Rectal smooth muscle tissue (tissue), 1 donor: ENCODE measurements around the gene SCP2.

Source experiments
- H3K27ac ChIP-seq: one replicate; pipeline ENCODE4 v1.7.0; 2013; ENCODE audit warnings: low read depth, low read length, inconsistent platforms
- H3K27me3 ChIP-seq: one replicate; pipeline ENCODE4 v1.7.0; 2013; ENCODE audit warnings: low read length; ENCODE audit not compliant: control insufficient read depth, insufficient read depth
- H3K36me3 ChIP-seq: one replicate; pipeline ENCODE4 v1.7.0; 2013; ENCODE audit warnings: low read length; ENCODE audit not compliant: control insufficient read depth, insufficient read depth
- H3K4me1 ChIP-seq: one replicate; pipeline ENCODE4 v1.7.0; 2013; ENCODE audit warnings: low read length; ENCODE audit not compliant: control insufficient read depth, insufficient read depth
- H3K4me3 ChIP-seq: one replicate; pipeline ENCODE4 v1.7.0; 2013; ENCODE audit warnings: low read length
- H3K9ac ChIP-seq: one replicate; pipeline ENCODE4 v1.7.0; 2013; ENCODE audit warnings: low read length

The SCP2 gene

DNA sequence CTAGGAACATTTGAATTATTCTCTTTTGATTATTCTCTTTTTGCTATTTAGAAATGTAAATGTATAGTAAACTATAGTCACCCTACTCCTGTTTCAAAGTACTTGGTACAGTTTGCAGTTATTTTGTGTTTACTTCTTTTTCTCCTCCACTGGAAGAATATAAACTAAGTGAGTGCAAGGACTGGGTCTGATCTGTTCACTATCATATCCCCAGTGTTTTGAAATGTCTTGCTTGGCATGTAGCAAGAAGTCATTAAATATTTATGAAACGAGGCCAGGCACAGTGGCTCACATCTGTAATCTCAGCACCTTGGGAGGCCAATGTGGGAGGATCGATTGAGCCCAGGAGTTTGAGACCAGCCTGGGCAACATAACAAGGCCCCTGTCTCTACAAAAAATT lies 99.2 kb downstream of the SCP2 start:
- Histone ChIP-seq H3K9ac (no peak overlapping the region), H3K36me3 (peaks cover 4% of the 10 kb centered on the region), H3K27me3 (no peaks in the 10 kb centered on the region), H3K4me1 (peaks cover 3% of the 10 kb centered on the region), H3K27ac (peak overlapping the region; percentile 39), H3K4me3 (no peak overlapping the region)

DNA sequence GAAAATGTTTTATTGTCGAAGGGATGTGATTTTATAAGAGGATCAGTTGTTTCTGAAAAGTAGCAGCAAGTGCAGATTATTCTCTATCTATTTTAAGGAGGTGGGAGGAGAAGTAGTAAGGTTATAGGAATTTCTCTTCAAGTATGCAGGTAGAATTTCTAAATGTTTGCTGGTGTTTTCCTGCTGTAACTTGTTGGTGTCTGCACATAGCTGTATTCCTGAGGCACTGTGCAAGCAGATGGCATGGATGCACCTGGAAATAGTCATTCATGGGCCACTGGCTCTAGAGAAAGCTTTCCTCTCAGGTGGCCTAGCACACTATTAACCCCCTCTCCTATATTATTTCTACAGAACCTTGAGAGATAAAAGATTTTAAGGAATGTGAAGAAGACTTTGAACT lies 104.7 kb downstream of the SCP2 start:
- H3K27ac ChIP-seq = no peak overlapping the region
- no peaks in the 10 kb centered on the region for H3K4me1 ChIP-seq
- no peaks in the 10 kb centered on the region for H3K27me3 ChIP-seq
- no peak overlapping the region for H3K4me3 ChIP-seq
- H3K9ac ChIP-seq = no peak overlapping the region
- peaks cover 10% of the 10 kb centered on the region for H3K36me3 ChIP-seq

DNA sequence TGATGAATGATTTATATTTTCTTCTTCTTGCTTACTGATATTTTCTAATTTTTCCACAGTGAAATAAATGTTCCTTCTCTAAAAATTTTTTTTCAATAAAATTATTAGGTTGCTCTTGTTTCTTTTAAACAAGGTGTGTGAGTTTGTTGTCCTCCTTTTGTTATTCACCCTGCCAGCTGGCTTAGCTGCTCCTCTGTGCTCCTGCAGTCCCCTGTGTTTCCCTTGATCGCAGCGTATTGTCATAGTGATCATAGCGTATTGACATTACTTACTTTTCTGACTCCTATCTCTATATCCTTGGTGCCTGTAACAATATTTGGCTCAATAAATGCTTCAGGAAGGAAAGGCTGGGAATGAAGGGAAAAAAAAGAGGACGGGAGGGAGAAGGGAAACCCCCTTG lies 110.1 kb downstream of the SCP2 start:
- Histone ChIP-seq H3K27me3 (no peaks in the 10 kb centered on the region), H3K27ac (no peak overlapping the region), H3K9ac (no peak overlapping the region), H3K4me3 (no peak overlapping the region), H3K4me1 (no peaks in the 10 kb centered on the region), H3K36me3 (peaks cover 17% of the 10 kb centered on the region)

DNA sequence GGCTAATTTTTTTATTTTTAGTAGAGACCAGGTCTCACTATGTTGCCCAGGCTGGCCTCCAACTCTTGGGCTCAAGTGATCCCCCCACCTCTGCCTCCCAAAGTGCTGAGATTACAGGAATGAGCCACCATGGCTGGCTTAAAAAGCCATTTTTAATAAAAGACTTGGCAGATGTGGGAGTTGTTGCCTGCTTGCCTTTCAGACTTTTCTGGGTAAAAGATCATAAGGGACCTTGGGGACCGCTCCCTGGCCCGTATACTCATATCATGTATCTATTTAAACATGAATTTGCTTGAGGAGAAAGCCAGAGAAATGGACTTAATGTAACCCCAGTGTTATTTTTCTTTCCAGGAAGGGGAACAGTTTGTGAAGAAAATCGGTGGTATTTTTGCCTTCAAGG lies 111.5 kb downstream of the SCP2 start:
- no peaks in the 10 kb centered on the region for H3K4me1 ChIP-seq
- H3K4me3 ChIP-seq = no peak overlapping the region
- no peaks in the 10 kb centered on the region for H3K27me3 ChIP-seq
- H3K36me3 ChIP-seq = peaks cover 13% of the 10 kb centered on the region
- H3K27ac ChIP-seq = no peak overlapping the region
- H3K9ac ChIP-seq = no peak overlapping the region

DNA sequence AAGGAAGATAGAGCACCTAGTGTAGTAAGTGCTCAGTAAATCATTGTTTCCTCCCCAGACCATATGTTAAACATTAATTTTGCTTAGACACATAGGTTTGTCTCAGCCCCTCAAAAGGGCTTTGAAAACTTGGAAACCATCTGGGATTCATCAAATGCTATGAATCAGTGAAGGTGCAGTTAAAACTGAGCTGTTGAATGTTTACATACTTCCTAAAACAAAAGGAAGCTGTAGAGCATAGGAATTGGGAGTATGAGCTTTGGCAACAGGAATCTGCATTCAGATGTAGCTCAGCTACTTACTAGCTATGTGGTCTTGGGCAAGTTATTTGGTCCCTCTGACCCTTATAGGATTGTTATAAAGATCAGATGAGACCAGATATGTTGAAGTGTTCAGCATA lies 116.2 kb downstream of the SCP2 start:
- H3K4me1 ChIP-seq = peaks cover 12% of the 10 kb centered on the region
- no peak overlapping the region for H3K27ac ChIP-seq
- no peaks in the 10 kb centered on the region for H3K27me3 ChIP-seq
- H3K9ac ChIP-seq = no peak overlapping the region
- H3K36me3 ChIP-seq = peaks cover 16% of the 10 kb centered on the region
- H3K4me3 ChIP-seq = no peak overlapping the region

DNA sequence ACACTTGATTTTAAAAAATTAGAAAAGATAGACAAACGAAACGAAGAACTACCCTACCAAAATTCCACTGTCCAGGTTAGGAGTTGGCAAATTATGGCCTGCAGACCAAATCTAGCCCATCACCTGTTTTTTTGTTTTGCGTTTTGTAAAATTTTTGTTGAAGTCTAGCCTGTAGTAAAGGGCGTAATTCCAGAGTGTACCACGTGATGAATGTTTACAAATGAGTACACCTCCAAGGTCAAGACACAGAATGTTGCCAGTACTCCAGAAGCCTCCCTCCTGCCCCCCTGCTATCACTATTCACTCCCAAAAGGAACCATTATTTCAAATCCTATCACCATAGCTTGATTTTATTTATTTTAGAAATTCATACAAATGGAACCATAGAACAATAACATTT lies 117.8 kb downstream of the SCP2 start:
- peaks cover 9% of the 10 kb centered on the region for H3K36me3 ChIP-seq
- no peak overlapping the region for H3K4me3 ChIP-seq
- no peaks in the 10 kb centered on the region for H3K27me3 ChIP-seq
- H3K9ac ChIP-seq = no peak overlapping the region
- peaks cover 25% of the 10 kb centered on the region for H3K4me1 ChIP-seq
- H3K27ac ChIP-seq = no peak overlapping the region

DNA sequence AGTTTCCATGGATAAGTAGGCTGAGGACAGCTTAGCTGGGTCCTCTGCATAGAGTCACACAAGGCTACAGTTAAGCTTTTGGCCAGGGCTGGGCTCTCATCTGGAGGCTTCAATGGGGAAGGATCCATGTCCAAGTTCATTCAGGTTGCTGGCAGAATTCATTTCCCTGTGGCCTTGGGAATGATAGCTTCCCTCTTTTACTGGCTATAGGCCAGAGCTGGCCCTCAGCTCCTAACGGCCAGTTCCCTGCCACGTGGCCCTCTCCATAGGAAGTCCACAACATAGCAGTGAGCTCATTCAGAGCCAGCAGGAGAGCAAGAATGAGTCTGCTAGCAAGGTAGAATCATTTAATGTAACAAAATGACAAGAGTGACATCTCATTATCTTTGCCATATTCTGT lies 119.9 kb downstream of the SCP2 start:
- no peaks in the 10 kb centered on the region for H3K27me3 ChIP-seq
- peaks cover 12% of the 10 kb centered on the region for H3K36me3 ChIP-seq
- H3K4me3 ChIP-seq = no peak overlapping the region
- no peak overlapping the region for H3K27ac ChIP-seq
- H3K4me1 ChIP-seq = peaks cover 27% of the 10 kb centered on the region
- no peak overlapping the region for H3K9ac ChIP-seq

DNA sequence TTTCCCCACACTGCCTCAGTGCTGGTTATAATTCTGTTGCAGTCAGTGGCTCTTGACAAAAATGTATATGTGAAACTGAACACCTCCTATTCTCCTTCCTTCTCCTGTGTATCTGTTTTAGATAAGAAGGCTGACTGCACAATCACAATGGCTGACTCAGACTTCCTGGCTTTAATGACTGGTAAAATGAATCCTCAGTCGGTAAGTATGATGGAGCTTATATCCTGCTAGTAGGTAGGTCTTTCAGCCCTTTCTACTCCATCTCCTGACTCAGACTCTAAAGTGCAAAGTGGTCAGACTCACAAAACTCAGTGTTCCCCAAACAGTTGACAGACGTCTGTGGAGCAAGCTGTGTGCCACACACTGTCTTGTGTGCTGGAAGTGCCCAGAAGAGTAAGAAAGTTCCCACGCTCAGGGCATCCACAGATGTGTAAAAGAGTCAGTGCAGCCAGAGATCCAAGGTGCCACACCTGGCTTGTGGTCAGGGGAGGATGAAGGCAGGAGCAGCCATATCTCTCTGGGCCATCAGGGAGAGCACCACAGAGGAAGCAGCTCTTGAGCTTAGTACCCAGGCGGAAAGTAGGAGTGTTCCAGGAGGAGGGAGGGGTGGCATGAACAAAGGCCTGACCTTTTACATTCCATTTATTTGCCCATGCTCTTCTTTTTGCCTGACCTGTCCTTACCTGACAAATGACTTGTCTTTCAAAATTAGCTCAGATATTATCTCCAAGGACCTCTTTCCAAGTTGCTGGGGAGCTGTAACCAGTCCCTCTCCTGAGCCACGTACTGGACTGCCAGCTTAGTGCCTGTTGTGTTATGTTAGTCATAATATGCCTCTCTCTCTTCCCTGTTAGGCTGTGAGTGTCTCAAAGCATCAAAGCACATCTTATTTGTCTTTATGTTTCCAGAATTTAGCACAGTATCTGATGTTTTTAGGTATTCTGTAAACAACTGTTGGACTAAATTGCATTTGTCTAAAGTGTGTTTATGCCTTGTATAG lies 121.0 kb downstream of the SCP2 start:
- H3K27me3 ChIP-seq = no peaks in the 10 kb centered on the region
- H3K4me1 ChIP-seq = peaks cover 27% of the 10 kb centered on the region
- H3K27ac ChIP-seq = no peak overlapping the region
- H3K9ac ChIP-seq = no peak overlapping the region
- H3K36me3 ChIP-seq = peaks cover 12% of the 10 kb centered on the region
- H3K4me3 ChIP-seq = no peak overlapping the region

DNA sequence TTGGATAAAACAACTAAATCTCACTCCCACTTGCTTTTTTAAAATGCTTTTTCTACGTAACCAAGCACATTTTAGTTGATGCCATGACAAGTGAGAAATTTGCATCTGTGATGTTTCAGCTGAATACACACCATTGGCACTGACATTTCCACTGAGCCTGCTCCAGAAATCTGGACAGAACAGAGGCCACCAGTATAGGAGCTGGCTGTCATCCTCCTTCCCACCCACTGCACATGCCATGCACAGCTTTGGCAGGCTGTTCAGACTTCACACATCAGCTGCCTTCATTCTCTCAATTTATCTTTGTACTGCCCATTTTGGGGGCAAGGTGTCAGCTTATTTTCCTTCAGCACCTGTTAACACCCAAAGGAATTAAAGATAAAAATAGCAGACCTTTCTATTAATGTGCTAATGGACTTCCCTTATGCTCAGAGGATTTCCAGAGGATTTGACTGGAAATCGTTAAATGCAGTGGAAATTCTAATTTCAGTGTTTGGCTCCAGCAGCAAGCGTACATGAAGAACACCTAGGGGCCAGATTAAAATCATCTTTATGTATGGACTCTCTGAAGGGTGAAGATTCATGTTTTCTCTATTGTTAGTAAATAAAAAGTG lies 122.0 kb downstream of the SCP2 start:
- Histone ChIP-seq H3K36me3 (peaks cover 12% of the 10 kb centered on the region), H3K9ac (no peak overlapping the region), H3K4me1 (peaks cover 27% of the 10 kb centered on the region), H3K27me3 (no peaks in the 10 kb centered on the region), H3K4me3 (no peak overlapping the region), H3K27ac (no peak overlapping the region)

DNA sequence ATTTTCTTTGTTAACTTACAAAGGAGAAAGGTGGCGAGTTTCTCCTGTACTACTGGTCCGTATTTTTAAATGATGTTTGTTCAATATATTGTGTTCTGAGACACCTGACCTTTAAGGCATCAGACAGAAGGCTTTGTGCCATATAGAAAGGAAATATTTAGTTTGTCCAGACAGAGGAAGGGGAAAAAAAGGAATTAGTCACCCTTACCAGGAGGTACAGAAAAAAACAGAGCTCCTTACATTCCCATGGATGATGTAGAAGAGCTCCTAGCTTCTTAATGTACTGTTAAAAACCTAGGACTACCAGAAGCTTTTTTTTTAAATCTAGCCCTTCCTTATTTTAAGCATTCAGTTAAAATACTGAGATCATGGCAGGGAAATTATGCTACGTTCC lies 122.5 kb downstream of the SCP2 start:
- no peak overlapping the region for H3K4me3 ChIP-seq
- H3K27me3 ChIP-seq = no peaks in the 10 kb centered on the region
- peaks cover 27% of the 10 kb centered on the region for H3K4me1 ChIP-seq
- no peak overlapping the region for H3K9ac ChIP-seq
- H3K27ac ChIP-seq = no peak overlapping the region
- peaks cover 12% of the 10 kb centered on the region for H3K36me3 ChIP-seq

DNA sequence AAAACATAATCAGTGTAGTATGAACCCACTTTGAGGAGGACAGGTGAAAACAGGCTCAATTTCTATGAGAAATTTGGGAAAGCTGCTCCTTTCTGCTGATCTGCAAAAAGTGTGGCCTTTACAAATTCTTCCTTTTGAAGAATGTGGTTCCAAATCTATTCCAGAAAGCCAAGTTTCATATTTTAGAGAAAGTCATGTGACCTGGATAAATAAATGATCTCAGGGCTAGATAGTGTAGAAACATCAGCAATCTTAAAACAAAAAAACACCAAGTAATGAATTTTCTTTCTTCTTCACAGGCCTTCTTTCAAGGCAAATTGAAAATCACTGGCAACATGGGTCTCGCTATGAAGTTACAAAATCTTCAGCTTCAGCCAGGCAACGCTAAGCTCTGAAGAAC lies 123.2 kb downstream of the SCP2 start:
- no peak overlapping the region for H3K4me3 ChIP-seq
- H3K36me3 ChIP-seq = peaks cover 12% of the 10 kb centered on the region
- H3K9ac ChIP-seq = no peak overlapping the region
- no peaks in the 10 kb centered on the region for H3K27me3 ChIP-seq
- H3K27ac ChIP-seq = no peak overlapping the region
- peaks cover 27% of the 10 kb centered on the region for H3K4me1 ChIP-seq

DNA sequence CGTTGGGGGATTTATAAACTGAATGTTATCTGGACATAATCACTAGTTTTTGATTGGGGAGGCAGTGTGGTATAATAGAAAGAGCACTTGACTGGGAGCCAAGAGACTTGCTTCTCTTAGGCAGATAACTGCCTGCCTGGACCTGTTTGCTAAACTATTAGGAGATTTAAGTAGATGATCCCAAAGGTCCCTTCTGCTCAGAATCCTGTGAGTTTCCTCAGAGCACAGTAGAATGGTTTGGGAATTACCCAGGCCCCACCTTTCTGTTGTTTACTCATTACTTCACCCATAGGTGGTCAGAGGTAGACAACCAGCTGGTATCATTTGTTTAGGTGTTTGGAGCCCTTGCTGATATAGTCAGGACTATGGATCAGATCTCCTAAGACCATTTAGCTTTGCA lies 124.6 kb downstream of the SCP2 start:
- Histone ChIP-seq H3K4me3 (no peak overlapping the region), H3K27ac (no peak overlapping the region), H3K27me3 (no peaks in the 10 kb centered on the region), H3K36me3 (peaks cover 12% of the 10 kb centered on the region), H3K4me1 (peaks cover 26% of the 10 kb centered on the region), H3K9ac (no peak overlapping the region)

DNA sequence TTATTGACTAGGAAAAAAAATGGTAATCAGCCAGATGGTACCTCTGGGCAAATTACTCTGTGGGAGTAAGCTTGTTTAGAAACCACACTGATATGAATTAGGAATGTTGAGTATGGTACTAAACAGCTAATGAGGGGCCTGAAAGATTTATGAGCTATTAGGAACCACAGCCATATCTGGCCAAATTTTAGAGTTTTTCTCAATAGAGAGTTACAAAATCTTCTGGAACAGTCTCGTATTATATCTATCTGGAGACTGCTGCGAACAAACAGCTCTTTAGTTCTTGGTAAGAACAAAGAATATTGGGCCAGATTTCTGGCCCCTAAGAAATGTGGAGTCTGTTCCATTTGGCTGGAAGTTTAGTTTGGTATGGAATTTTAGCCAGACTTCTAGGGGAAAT lies 130.1 kb downstream of the SCP2 start:
- Histone ChIP-seq H3K4me3 (no peak overlapping the region), H3K4me1 (peaks cover 10% of the 10 kb centered on the region), H3K36me3 (no peaks in the 10 kb centered on the region), H3K9ac (no peak overlapping the region), H3K27ac (no peak overlapping the region), H3K27me3 (peaks cover 4% of the 10 kb centered on the region)
